GM23248 (cell line): ENCODE measurements around the gene PEX26. TPM values are rescaled to one million over a fixed set of nuclear protein-coding genes. Genes with fewer than 3 reads are reported as not detected.
"Not testable (repeated sequence)": the region's sequence is repeated elsewhere in the genome, so short reads cannot be mapped to it uniquely, and the experiment has no call there.

Source experiments
- DNase-seq: peaks from one replicate; pipeline ENCODE4 v3.0.0-alpha.2; 2015
- H2AFZ ChIP-seq: fragments of 200-600 bp; sonication (generic); 2 replicates; pipeline ENCODE4 v1.6.1; 2016; ENCODE audit warnings: antibody characterized with exemption
- H3F3A ChIP-seq: fragments of 200-600 bp; sonication (generic); 2 replicates; pipeline ENCODE4 v1.6.1; 2016; ENCODE audit warnings: mild to moderate bottlenecking, antibody characterized with exemption, mixed run types; ENCODE audit not compliant: insufficient read depth
- H3K27ac ChIP-seq: fragments of 200-600 bp; sonication (generic); 2 replicates; pipeline ENCODE4 v1.5.1; 2016; ENCODE audit warnings: mild to moderate bottlenecking
- H3K27me3 ChIP-seq: fragments of 200-600 bp; sonication (generic); replicated peaks from 2 replicates; pipeline ENCODE4 v1.6.1; 2016; ENCODE audit warnings: mild to moderate bottlenecking; ENCODE audit not compliant: insufficient read depth
- H3K36me3 ChIP-seq: fragments of 200-600 bp; sonication (generic); 2 replicates; pipeline ENCODE4 v1.6.1; 2016; ENCODE audit warnings: low read depth, mild to moderate bottlenecking
- H3K4me1 ChIP-seq: fragments of 200-600 bp; sonication (generic); 2 replicates; pipeline ENCODE4 v1.6.1; 2016; ENCODE audit warnings: mild to moderate bottlenecking; ENCODE audit not compliant: insufficient read depth
- H3K4me2 ChIP-seq: fragments of 200-600 bp; sonication (generic); one replicate; pipeline ENCODE4 v1.6.1; 2016; ENCODE audit warnings: mild to moderate bottlenecking; ENCODE audit not compliant: unreplicated experiment
- H3K4me3 ChIP-seq: fragments of 200-600 bp; sonication (generic); 2 replicates; pipeline ENCODE4 v1.5.1; 2016; ENCODE audit warnings: mild to moderate bottlenecking
- H3K79me2 ChIP-seq: fragments of 200-600 bp; sonication (generic); 2 replicates; pipeline ENCODE4 v1.6.1; 2016; ENCODE audit warnings: mild to moderate bottlenecking; ENCODE audit not compliant: insufficient read depth
- H3K9ac ChIP-seq: fragments of 200-600 bp; sonication (generic); 2 replicates; pipeline ENCODE4 v1.6.1; 2016; ENCODE audit warnings: mild to moderate bottlenecking
- H3K9me2 ChIP-seq: fragments of 200-600 bp; sonication (generic); 2 replicates; pipeline ENCODE4 v1.6.1; 2016; ENCODE audit warnings: mixed run types, mild to moderate bottlenecking, moderate library complexity; ENCODE audit not compliant: insufficient read depth
- H3K9me3 ChIP-seq: fragments of 200-600 bp; sonication (generic); one replicate; pipeline ENCODE4 v1.6.1; 2017; ENCODE audit warnings: low read depth
- H4K20me1 ChIP-seq: fragments of 200-600 bp; sonication (generic); 2 replicates; pipeline ENCODE4 v1.6.0; 2016; ENCODE audit not compliant: insufficient read depth
- EZH2 ChIP-seq: fragments of 200-600 bp; sonication (generic); IDR thresholded peaks from 2 replicates; pipeline ENCODE4 v1.6.1; 2018; ENCODE audit warnings: antibody characterized with exemption, mild to moderate bottlenecking; ENCODE audit not compliant: insufficient read depth, poor library complexity, severe bottlenecking
- EZH2phosphoT487 ChIP-seq: fragments of 200-600 bp; sonication (generic); IDR thresholded peaks from 2 replicates; pipeline ENCODE4 v1.6.1; 2018; ENCODE audit warnings: antibody characterized with exemption, moderate library complexity, mild to moderate bottlenecking, low read depth; ENCODE audit not compliant: insufficient read depth
- WGBS, 2 experiments: methylation state at CpG; one replicate each; pipeline ENCODE4 v1.1.6; 2015 to 2017; ENCODE audit warnings: low lambda C conversion rate in 2 of 2, low coverage in 1 of 2; ENCODE audit errors: missing lambda C conversion rate in 2 of 2; 5-methylcytosine and 5-hydroxymethylcytosine counted together
- in situ Hi-C: fragments of 300-500 bp; cut with MboI; formaldehyde crosslinking; loops from 2 replicates; pipeline ENCODE4 v1.15.0; 2020
- polyA plus RNA-seq: library from polyadenylated mRNA; unstranded; fragments of >200 nt; fragmentation: Nextera tagmentation; extraction: Ambion mirVana; gene quantifications from 2 replicates; pipeline ENCODE4 v1.2.1, GENCODE V29; 2016
- total RNA-seq: library from RNA; depleted of rRNA; stranded (reverse); fragments of >200 nt; shearing (Covaris generic); gene quantifications from 2 replicates; pipeline ENCODE4 v1.2.3, GENCODE V29; 2014

Gene PEX26
- total and polyA plus RNA-seq, 2 experiments from 2014 or later: 4.7 to 32.2 TPM

DNA sequence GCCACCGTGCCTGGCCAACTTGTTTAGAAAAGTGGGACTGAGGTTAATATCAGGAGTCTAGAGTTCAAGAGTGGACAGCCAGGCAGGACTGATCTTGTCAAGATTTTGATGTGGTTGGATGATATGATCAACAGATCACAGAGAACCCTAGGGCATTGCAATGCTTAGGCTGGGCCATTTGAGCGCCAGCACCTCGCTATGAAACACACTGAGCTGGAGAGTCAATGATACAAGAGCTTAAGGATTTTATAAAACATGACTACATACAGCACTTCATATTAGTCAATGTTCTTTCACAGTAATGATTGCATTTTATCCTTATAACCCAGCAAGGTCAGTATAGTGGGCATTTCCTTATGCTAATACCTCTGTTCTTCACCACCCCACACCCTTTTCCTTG lies 15.4 kb upstream of the PEX26 start:
- 95 to 100% methylated on average over 3 of the region's 3 CpGs for WGBS, 2 experiments
- DNase-seq: no peak
- Histone ChIP-seq H3K27me3 (no peaks in the 10 kb centered on the region), H3K4me3 (no peak overlapping the region), H4K20me1 (no peaks in the 10 kb centered on the region), H3K79me2 (no peaks in the 10 kb centered on the region), H3K9me3 (no peaks in the 10 kb centered on the region), H2AFZ (no peak overlapping the region), H3K36me3 (no peaks in the 10 kb centered on the region), H3K9ac (no peak overlapping the region), H3K4me1 (peaks cover 29% of the 10 kb centered on the region), H3K4me2 (no peak overlapping the region), H3K9me2 (no peaks in the 10 kb centered on the region), H3F3A (peaks cover 16% of the 10 kb centered on the region), H3K27ac (no peak overlapping the region)
- no peak for TF ChIP-seq EZH2phosphoT487
- TF ChIP-seq EZH2: no peak
- in situ Hi-C loops: no loop called here

GRCh38 chr22:18063306-18063705 lies 14.5 kb upstream of the PEX26 start:
- no peak for TF ChIP-seq EZH2
- no peak for TF ChIP-seq EZH2phosphoT487
- Histone ChIP-seq H3K4me1 (peaks cover 30% of the 10 kb centered on the region), H3K9me3 (no peaks in the 10 kb centered on the region), H3K9me2 (no peaks in the 10 kb centered on the region), H4K20me1 (no peaks in the 10 kb centered on the region), H3K36me3 (no peaks in the 10 kb centered on the region), H3K79me2 (no peaks in the 10 kb centered on the region), H3K4me3 (no peak overlapping the region), H3K27me3 (no peaks in the 10 kb centered on the region), H2AFZ (no peak overlapping the region), H3K27ac (no peak overlapping the region), H3K4me2 (no peak overlapping the region), H3F3A (peaks cover 8% of the 10 kb centered on the region), H3K9ac (no peak overlapping the region)
- no peak for DNase-seq
- WGBS, 2 experiments: 96 to 99% methylated on average over 7 of the region's 7 CpGs
- in situ Hi-C loops: no loop called here

- H3F3A ChIP-seq, H2AFZ ChIP-seq, H4K20me1 ChIP-seq, H3K27me3 ChIP-seq, H3K4me3 ChIP-seq, H3K36me3 ChIP-seq, H3K9me3 ChIP-seq, H3K79me2 ChIP-seq, H3K9me2 ChIP-seq, in situ Hi-C loops, H3K4me2 ChIP-seq, H3K9ac ChIP-seq, DNase-seq, H3K27ac ChIP-seq: not testable (repeated sequence)
- WGBS, 2 experiments: 89 to 93% methylated on average over 6 of the region's 6 CpGs
- peaks cover 33% of the 10 kb centered on the region for H3K4me1 ChIP-seq
These were observed 14.1 kb upstream of the PEX26 start for GRCh38 chr22:18063715-18064114.

- Histone ChIP-seq H3K9me3 (no peaks in the 10 kb centered on the region), H3K4me1 (peaks cover 34% of the 10 kb centered on the region), H3K27me3 (no peaks in the 10 kb centered on the region), H3K9me2 (no peaks in the 10 kb centered on the region), H3K4me2 (no peak overlapping the region), H3K79me2 (no peaks in the 10 kb centered on the region), H4K20me1 (no peaks in the 10 kb centered on the region), H3K9ac (no peak overlapping the region), H3K36me3 (no peaks in the 10 kb centered on the region), H3F3A (peaks cover 5% of the 10 kb centered on the region), H3K27ac (no peak overlapping the region), H3K4me3 (no peak overlapping the region), H2AFZ (no peak overlapping the region)
- DNase-seq: no peak
- in situ Hi-C loops: no loop called here
- 98 to 99% methylated on average over 7 of the region's 7 CpGs for WGBS, 2 experiments
- no peak for TF ChIP-seq EZH2
- no peak for TF ChIP-seq EZH2phosphoT487
These were observed 13.2 kb upstream of the PEX26 start for GRCh38 chr22:18064636-18065035.

DNA sequence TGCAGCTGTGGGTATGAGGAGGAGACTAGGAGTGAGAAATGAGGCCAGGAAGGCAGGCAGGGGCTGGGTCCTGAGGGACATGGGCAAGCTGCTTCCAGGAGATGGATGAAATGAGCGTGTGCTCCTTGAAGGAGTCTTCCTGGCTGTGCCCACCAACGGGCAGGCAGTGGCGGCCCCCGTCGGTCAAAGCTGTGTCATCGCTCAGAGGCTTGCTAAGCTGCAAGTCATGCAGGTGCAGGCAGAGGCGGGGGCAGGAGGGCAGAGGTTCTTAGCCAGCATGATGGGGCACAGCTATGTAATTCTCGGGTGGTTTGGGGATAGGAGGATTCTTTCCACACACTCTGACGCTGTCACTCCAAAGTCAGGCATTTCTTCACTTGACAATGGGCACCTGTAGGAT lies 12.5 kb upstream of the PEX26 start:
- H4K20me1 ChIP-seq: no peaks in the 10 kb centered on the region
- no peaks in the 10 kb centered on the region for H3K79me2 ChIP-seq
- no peaks in the 10 kb centered on the region for H3K36me3 ChIP-seq
- no peaks in the 10 kb centered on the region for H3K9me3 ChIP-seq
- H3K27me3 ChIP-seq: no peaks in the 10 kb centered on the region
- DNase-seq: no peak
- peaks cover 5% of the 10 kb centered on the region for H3F3A ChIP-seq
- no peak overlapping the region for H2AFZ ChIP-seq
- H3K9ac ChIP-seq: no peak overlapping the region
- H3K4me3 ChIP-seq: no peak overlapping the region
- H3K4me1 ChIP-seq: peaks cover 34% of the 10 kb centered on the region
- in situ Hi-C loops: no loop called here
- no peak overlapping the region for H3K4me2 ChIP-seq
- H3K27ac ChIP-seq: no peak overlapping the region
- WGBS, 2 experiments: 63 to 77% methylated on average over 9 of the region's 9 CpGs
- TF ChIP-seq EZH2 (no peak), EZH2phosphoT487 (no peak)
- no peaks in the 10 kb centered on the region for H3K9me2 ChIP-seq
